Tongue (tissue), 2 donors: Measurements from ENCODE around the gene IBA57. TPM values are rescaled to one million over a fixed set of nuclear protein-coding genes. Genes with fewer than 3 reads are reported as not detected.
A peak's percentile ranks its signal among the peaks of the same experiment; 100 is the strongest.

Experiments
- DNase-seq: peaks from one replicate; pipeline ENCODE4 v3.0.0-alpha.2; 2015
- total RNA-seq: library from RNA; depleted of rRNA; stranded (reverse); fragments of >200 nt; gene quantifications from one replicate; pipeline ENCODE4 v1.2.3, GENCODE V29; 2014

Gene IBA57
- total RNA-seq, 1 donor from 2014 or later, result 11.4 TPM

DNA sequence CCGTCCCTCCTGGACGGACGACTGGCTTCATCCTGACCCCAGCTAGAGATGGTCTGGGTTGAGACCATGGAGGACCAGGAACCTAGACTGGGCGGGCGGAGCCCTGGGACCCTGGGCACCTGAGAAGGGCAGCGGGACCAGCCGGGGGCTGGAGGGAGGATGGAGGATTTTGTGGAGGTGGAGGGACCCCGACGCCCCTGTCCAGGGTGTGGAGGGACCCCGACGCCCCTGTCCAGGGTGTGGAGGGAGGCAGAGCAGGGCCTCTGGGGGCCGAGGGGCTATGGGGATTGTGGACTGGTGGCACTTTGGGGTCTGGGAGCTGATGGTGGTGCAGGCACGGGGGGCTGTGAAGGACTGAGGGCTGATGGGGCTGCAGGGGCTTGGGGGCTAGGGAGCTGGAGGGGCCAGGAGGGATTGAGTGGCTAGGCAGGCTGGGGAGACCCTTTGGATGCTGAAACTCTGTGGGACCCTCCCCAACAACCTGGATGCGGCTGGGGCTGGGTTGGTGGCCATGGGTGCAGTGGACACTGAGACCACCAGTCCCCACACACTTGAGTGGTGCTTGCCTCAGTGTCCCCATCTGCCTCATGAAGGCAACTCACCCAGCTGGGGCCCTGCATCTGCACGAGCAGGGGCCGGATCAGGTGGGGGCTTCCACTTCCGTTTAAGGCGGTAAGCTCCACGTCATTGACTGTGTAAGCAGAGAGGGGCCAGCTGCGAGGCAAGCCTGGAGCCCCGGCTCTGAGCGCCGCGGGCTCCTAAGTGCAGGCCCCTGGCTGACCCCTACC is 8.5 kb upstream of the IBA57 start:
- no peak for DNase-seq

DNA sequence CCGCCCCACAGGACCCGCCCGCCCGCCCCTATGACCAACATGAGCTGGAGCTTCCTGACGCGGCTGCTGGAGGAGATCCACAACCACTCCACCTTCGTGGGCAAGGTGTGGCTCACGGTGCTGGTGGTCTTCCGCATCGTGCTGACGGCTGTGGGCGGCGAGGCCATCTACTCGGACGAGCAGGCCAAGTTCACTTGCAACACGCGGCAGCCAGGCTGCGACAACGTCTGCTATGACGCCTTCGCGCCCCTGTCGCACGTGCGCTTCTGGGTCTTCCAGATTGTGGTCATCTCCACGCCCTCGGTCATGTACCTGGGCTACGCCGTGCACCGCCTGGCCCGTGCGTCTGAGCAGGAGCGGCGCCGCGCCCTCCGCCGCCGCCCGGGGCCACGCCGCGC is 7.9 kb upstream of the IBA57 start:
- no peak for DNase-seq

DNA sequence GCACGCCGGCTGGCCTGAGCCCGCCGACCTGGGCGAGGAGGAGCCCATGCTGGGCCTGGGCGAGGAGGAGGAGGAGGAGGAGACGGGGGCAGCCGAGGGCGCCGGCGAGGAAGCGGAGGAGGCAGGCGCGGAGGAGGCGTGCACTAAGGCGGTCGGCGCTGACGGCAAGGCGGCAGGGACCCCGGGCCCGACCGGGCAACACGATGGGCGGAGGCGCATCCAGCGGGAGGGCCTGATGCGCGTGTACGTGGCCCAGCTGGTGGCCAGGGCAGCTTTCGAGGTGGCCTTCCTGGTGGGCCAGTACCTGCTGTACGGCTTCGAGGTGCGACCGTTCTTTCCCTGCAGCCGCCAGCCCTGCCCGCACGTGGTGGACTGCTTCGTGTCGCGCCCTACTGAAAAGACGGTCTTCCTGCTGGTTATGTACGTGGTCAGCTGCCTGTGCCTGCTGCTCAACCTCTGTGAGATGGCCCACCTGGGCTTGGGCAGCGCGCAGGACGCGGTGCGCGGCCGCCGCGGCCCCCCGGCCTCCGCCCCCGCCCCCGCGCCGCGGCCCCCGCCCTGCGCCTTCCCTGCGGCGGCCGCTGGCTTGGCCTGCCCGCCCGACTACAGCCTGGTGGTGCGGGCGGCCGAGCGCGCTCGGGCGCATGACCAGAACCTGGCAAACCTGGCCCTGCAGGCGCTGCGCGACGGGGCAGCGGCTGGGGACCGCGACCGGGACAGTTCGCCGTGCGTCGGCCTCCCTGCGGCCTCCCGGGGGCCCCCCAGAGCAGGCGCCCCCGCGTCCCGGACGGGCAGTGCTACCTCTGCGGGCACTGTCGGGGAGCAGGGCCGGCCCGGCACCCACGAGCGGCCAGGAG is 7.2 kb upstream of the IBA57 start:
- no peak for DNase-seq

DNA sequence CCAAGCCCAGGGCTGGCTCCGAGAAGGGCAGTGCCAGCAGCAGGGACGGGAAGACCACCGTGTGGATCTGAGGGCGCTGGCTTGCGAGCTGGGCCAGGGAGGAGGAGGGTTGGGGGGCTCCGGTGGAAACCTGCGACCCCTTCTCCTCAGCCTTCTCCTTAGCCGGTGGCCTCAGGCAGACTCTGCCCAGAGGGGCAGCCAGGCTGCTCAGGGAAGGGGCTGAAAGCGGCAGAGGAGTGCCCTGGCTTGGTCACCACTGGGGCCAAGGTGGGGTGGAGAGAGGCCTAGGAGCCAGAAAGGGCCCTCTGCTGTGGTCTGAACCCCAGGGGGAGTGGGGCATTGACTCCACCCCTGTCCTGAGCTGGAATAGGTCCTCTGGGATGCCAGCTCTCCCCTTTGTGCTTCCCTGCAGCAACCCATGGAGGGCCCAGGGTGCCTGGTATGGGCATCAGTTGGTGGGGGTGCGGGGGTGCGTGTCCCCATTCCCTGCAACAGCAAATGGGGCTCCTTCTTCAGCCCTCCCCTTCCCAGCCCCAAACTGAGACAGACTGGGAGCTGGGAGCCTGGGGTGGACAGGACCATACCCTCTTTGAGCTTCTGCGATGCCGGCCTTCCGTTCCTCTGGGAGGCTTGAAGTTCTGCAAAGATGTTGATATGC is 6.5 kb upstream of the IBA57 start:
- no peak for DNase-seq

DNA sequence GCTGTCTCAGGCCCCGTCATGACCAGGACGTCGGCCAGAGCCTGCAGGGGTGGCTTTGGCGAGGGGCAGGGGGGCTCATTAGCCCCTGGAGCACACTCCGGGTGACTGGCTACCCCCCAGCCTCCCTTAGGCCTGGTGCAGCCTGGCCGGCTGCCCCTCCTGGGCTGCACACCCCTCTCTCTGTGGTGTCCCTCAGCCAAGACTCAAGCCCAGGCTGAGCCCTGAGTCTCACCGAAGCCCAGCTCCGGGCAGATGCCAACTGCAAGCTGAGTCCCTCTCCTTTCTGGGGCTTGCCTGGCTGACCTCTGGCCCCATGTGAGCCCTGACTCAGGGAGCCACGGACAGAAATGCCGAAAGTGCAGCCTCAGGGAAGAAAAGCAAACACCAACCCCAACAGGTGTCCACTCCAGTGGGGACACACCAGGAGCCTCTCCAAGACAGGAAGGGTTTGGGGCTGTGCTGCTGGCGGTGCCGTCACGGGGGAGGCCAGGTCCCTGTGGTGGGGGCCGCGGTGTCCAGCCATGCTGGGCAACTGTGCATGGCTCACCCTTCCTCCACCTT is 5.3 kb upstream of the IBA57 start:
- DNase-seq, result no peak

DNA sequence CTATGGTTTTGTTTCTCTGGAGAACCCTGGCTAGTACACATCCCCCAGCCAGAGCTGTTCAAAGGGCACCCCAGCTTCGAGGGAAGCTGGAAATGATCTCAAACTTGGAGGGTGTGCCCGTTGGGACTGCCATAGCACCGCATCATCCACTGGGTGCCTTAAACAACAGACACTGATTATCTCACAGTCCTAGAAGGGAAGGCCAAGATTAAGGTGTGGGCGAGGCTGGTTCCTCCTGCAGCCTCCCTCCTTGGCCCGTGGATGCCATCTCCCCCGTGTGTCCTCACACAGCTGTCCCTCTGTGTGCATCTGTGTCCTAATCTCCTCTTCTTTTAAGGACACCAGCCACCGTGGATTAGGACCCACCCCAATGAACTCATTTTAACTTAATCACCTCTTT is 4.2 kb upstream of the IBA57 start:
- peak; percentile 18 for DNase-seq

DNA sequence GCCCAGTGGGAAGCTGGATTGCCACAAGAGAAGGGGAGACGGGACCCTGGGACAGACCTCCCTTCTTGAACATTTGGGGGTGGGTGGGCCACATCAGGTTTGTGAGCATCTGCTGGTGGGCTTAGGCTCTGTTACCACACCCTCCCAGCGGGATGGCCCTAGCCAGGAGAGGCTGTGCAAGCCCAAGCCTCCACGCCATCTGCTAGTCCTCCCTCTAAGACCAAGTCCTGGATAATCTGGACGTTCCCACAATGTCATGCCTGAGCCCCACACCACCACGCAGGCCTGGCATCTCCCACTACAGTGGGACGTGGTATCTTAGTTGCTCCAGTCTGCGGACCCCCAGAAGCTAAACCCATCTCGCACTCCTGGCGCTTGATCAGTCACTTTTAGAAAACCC is 3.7 kb upstream of the IBA57 start:
- no peak for DNase-seq

DNA sequence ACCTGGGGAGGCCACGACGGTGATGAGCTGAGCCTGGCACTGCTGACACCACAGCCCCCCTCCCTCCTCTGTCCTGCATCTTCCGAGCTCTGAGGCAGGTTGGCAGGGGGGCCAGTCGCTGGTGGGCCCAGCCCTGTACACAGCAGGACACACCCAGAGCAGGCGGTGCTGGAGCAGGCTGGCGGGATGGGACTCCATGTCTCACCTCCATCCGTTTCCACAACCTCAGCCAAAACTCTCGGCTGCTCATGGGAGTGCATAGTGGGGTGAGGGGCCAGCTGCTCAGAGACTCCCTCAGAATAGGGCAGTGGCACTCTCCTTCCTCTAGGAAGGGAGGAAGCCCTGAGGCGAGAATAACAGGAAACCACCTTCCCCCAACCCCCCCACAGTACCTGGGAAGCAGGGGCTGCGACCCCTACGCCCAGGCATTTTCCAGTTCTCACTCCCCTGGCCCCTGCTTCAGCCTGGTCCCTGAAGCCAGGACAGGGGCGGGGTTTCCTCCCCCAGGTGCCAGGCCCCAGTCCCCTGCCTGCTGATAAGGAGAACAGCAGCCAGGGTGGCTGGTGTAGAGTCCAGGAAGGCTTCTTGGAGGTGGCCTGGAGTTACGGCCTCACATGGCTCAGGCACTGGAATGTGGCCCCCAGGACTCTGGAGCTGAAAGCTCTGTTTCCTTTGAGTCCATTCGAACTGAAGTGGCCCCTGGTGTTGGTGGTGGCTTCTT is 3.2 kb upstream of the IBA57 start:
- DNase-seq, result peak; percentile 55

DNA sequence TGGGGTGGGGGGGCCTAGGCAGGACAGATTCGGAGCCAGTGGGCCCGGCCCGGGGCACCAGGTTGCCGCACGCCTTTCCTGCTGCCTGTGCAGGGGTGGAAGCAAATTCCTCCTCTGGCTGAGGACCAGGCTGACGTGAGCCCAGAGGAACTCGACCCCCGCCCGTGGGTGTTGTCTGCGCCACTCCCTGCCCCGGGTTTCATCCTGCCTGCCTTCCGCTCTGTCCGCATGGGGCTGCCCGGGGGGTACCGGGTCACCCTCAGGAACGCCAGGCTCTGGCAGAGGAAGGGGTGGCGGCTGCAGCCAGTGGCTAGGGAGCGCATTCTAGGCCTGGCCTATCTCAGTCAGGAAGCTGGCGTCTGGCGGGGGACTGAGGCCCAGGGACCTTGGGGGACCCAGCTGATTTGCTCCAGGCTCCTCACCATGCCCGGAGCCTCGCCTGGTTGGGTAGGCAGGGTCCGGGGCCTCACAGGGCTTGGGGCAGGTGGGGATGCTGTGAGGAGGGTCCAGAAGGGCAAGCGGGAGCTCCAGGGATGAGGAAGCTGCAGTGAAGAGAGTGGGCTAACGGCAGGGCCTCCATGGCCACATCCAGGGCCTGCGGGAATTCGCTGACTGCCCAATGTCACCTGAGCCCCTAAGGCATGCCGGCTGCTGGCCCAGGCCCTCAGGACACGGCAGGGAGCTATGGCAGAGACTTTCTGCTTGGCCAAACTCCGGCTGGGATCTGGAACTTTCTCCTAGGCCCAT is 2.4 kb upstream of the IBA57 start:
- peak; percentile 58 for DNase-seq

DNA sequence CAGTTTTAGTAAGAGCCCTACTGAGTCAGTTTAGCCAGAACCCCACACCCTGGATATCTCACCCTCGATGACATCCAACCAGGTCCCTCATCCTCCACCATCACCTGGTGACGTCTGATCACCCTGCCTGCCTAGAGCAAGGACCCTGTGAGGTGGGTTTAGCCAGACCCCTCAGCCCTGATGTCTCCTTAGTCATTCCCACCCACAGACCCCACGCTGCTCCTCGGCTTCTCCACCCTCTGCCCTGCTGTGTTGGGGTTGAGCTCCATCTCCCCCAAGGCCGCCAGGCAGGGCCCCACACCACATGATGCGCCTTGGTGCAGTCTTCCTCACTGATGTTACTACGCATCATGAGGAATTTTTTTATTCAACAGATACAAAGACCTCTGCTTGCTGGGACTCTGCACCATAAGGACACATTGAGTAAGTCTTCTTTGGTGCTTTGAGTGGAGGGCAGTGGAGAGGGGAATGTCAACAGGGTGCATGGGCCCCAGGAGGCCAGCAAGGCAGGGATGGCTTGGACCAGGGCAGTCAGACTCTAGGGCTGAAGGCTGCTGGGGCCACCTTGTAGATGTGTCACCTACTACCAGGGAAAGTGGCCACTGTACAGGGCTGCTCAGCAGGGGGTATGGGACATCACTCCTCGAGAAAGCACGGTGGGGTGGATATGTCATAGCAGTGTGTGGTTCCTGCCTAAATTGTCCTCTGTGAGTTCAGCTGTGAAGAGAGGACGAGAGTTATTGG is 1.7 kb upstream of the IBA57 start:
- no peak for DNase-seq

DNA sequence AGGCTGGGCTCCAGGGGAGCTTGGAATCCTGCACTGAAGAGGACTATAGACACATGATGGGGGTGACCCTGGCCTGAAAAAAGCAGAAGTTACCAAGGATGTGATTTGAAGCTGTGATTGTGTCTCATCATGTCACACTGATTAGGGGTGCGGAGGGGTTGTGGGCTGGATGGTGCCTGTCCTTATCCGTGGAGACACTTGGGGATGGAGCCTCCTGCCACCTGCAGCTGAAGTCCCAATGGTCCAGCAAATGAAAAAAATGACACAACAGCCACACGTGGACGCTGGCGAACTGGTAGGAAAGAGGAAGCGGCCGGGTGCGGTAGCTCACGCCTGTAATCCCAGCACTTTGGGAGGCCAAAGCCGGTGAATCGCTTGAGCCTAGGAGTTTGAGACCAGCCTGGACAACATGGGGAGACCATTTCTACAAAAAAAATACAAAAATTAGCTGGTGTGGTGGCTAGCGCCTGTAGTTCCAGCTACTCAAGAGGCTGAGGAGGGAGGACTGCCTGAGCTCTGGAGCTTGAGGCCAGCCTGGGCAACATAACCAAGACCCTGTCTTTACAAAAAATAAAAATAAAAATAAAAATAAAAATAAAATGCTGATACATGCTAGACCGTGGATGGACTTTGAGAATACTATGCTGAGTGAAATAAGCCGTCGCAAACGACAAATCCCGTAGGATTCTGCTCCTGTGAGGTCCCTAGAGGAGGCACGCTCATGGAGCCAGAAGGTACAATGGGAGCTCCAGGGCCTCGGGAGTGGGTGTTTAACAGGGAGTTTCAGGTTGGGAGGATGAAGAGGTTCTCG is 838 bp upstream of the IBA57 start:
- peak; percentile 8 for DNase-seq

DNA sequence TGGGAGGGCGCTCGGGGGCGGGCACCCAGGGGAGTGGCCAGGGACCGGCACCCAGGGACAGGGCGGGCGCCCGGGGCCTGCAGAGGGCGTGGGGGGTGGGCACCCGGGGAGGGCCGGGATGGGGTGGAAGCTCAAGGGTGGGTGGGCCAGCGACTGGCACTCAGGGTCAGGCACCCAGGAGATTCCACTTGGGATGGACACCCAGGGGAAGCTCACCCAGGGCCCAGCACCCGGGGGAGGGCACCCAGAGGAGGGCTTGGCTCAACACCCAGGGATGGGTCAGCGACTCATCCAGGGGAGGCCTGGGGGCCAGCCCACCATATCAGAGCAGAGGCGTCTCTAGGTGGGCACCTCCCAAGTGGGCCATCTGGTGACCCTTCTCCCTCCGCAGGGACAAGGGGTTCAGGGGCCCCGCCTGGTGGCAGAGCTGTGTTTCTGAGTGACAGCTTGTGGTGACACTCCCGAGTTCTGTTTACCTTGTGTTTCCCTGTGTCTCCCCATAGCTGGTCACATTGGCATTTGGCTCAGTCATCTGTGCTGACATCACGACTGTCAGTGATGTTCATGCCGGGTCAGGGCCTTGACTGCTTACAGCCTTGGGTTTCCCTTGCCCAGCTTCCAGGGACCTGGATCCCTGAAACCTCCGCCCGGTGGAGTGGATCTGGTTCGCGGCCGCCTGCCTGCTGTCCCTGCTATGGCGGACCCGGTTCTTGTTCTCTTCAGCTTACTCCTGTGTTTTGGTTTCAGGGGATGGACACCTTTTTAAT is 749 bp downstream of the IBA57 start:
- peak; percentile 75 for DNase-seq

DNA sequence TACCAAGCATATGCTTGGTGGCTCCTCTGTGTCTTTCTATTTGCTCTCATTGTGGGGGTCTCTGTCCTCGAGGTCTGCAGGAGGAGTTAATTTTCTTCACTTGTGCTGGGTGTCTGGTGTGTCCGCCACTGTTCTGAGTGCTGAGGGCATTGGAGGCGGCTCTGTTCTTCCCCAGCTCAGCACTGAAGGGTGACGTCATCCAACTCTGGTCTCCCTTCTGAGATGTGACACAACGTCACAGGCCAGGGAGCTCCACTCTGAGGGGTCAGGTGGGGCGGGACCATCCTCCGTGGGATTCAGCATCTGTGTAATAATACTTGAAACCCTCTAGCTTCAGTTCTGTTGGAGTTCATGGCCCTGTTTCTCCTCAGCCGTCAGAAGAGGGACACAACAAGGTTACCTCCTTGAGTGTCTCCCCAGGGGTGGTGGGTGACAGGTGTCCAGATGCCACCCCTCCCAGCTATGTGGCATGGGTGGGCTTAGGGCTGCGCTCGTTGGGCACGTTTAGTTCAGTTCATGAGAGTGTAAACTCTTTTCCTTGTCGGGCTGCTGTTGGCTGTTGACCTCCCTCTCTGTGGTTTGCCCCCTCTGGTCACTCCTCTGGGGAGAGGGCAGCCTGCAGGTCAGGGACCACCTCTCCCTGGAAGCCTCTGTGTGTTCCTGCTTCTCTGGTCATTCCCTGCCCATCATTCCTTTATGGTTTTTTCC is 3.1 kb downstream of the IBA57 start:
- DNase-seq, result no peak

DNA sequence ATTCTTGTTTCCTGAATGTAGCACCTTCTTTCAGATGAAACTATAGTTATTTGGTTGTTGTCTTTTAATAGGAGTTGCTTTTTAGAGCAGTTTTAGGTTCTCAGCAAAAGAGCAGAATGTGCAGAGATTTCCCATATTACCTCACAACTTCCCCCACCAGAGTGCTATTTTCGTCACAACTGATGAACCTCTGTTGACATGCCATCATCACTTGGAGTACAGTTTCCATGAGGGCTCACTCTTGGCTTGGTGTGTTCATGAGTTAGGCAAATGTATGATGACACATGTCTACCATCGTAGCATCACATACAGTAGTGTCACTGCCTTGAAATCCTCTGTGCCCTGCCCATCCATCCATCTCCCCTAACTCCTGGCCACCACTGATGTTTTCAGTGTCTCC is 3.7 kb downstream of the IBA57 start:
- no peak for DNase-seq

DNA sequence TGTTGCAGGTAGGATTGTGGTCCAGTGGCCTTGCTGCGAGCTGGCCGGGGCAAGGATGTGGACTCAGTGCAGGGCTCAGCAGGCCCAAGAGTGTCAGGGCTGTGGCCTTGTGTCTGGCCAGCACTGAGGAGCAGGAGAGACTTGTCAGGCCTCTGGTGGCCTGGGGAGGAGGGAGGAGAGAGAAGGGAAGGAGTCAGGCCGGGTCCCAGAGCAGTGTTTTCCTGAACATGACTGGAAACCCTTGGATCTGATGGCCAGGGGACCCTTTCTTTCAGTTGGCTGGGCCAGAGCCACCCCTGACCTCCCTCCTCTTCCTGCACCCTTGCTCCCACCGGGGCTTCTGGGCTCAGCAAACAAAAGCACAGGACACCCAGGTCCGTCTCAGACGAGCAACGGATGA is 5.1 kb downstream of the IBA57 start:
- no peak for DNase-seq

DNA sequence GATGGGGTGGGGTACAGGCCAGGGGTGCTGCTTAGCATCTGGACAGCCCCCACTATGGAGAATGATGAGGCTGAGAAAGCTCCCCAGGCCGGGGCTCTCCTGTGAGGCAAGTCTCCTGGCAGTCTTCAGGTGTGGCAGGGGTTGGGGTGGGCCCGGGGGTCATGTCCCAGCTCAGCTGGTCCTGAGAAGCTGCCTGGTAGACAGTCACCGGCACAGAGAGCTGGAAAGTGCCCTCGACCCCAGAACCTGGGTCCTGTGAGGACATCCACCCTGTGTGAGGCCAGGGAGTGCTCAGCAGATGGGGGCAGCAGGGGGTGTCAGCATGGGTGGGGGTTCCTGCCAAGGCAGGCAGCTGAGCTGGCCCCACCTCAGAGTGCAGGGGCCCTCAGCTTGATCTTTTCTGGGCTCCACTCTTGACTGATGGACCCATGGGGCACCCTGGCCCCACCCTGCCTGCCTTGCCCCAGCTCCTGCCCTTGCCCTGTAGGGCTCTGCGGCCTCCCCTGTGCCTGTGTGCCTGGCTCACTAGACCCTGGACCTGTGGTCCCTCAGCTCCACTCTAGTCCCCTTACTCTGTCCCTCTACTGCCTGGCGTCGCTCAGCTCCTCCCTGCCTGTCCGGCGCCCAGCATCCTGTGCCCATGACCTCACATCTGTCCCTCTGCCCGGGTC is 5.8 kb downstream of the IBA57 start:
- DNase-seq, result no peak
